GM18870 (cell line): ENCODE measurements around the gene ZNF880.
"Not testable (repeated sequence)": the region's sequence is repeated elsewhere in the genome, so short reads cannot be mapped to it uniquely, and the experiment has no call there.

ENCODE experiments used
- ATAC-seq: cut with Tn5 transposase; IDR thresholded peaks from one replicate; pipeline ENCODE4 v1.9.1; 2021; ENCODE audit warnings: moderate library complexity; ENCODE audit not compliant: unreplicated experiment

Gene ZNF880

DNA sequence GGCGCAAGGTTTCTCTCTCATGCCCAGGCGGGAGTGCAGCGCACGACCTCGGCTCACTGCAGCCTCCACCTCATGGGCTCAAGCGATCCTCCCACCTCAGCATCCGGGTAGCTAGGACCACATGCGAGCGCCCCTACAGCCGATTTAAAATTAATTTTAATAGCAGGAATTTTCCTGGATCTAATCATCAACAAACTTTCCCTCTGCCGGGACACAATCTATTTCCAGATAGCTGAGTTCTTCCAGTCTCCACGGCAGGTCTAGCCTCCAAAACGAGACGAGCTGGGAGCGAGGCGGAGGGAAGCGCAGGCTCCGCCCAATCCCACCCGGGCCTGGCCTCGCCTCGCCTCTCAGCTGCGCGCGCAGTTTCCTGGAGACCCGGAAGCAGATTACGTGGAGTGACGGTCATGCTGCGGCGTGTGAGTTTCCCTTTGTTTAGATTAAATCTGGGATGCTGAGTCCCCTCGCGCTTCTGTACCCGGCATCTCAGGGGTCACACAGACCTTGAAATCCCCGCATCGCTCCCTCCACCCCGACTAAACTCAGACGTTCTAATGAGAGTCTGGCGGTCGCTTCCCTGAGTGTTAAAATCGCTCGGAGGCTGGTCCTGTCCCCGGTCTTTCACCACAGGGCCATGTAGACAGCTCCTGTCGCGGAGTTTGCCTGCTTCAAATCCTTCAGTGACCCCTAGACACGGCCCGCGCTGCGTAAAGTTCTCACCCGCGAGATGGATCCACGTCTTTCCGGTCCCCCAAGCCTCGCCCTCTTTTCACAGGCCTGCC, at the start of gene ZNF880:
ZNF880 (plus strand) TSS at position 365 of the 782 bp plus-strand sequence; CDS start at position 408, 43 bp downstream.
- ATAC-seq = no peak

- ATAC-seq = no peak
Measured at GRCh38 chr19:52322429-52322828, 47.3 kb upstream of the ZNF880 start.

GRCh38 chr19:52331757-52332156, 38.0 kb upstream of the ZNF880 start:
- ATAC-seq = no peak

- no peak for ATAC-seq
Measured at GRCh38 chr19:52335768-52336116, 34.0 kb upstream of the ZNF880 start.

DNA sequence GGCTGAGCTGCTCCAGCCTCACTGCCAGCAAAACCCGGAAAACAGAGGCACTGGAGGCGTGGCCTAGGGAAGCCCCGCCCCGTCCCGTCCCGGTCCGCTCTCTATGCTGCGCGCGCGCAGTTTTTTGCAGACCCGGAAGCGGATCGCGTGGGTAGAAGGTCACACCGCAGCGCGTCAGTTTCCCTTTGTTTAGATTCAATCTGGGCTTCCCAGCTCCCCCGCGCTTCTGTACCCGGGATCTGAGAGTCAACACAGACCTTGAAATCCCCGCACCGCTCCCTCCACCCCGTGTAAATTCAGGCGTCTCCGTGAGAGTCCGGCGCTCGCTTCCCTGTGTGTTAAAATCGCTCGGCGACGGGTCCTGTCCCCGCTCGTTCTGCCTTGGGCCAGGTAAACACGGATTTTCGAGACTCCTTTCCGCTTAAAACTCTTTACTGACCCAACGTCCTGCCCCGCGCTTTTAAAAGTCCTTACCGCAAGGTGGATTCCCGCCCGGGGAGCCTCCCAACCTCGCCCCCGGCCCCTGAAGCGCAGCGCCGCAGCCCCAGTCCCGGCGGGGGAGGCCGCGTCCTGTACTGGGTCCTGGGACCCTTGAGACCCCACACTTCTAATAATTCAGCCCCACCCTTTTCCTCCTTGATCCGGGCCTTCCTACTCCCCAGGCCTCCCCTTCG, 33.5 kb upstream of the ZNF880 start, which contains the start of gene ZNF610:
ZNF610 (plus strand) TSS at position 127 of the 674 bp plus-strand sequence. CDS start 12,930 bp downstream, outside the sequence.
- ATAC-seq = no peak

GRCh38 chr19:52336791-52337381, 32.8 kb upstream of the ZNF880 start:
- ATAC-seq = no peak

- ATAC-seq = not testable (repeated sequence)
Measured at GRCh38 chr19:52339022-52339421, 30.7 kb upstream of the ZNF880 start.

DNA sequence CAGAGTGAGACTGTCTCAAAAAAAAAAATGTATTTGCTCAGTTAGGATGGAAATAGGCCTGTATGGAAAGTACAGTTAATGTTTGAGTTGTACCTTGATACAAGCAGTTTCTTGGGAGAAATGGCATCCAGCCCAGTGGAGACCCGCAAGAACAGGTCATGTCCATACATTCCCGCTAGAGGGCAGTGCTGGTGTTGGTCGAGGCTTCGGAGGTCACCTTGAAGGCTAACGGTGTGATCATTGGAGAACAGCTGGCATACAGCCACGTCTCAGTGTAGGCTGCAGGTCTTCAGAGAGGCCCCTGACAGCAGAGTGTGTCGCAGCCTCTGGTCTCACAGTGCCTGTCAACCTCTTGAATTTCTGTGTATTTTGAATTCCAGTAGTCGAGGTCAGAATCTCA, 26.2 kb upstream of the ZNF880 start:
- no peak for ATAC-seq

GRCh38 chr19:52345162-52345561, 24.6 kb upstream of the ZNF880 start:
- ATAC-seq = no peak

DNA sequence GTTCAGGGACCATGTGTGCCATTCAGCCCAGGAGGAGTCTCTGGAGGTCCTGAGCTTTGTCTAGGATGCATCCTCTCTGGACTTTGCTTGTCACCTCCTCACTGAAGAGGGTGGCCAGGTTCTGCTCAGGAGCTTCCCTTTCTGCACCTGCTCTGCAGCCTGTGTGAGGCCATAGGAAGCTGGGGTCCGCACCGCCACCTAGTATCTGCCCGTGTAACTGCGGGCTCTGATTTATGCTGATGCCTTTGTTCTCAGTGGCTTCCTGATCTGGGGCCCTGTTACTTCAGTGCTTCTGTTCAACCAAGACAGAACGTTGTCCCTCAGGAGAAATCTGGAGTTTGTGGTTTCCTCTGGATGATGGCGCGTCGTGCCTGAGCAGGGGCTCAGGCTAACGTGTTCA, 18.2 kb upstream of the ZNF880 start:
- no peak for ATAC-seq

DNA sequence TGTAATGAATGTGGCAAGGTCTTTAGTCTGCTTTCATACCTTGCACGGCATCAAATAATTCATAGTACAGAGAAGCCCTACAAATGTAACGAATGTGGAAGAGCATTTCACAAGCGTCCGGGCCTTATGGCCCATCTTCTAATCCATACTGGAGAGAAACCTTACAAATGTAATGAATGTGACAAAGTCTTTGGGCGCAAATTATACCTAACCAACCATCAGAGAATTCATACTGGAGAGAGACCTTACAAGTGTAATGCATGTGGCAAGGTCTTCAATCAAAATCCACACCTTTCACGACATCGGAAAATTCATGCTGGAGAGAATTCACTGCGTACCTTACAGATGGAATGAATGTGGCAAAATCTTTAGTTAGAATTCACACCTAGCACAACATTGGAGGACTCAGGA, 3.3 kb upstream of the ZNF880 start:
- ATAC-seq = no peak

GRCh38 chr19:52370341-52370710, 603 bp downstream of the ZNF880 start:
- no peak for ATAC-seq

- ATAC-seq = no peak
Measured at GRCh38 chr19:52391135-52391534, 21.4 kb downstream of the ZNF880 start.

- no peak for ATAC-seq
Measured at GRCh38 chr19:52397310-52398080, 27.8 kb downstream of the ZNF880 start, which contains the start of gene ZNF528. Gene ZNF528, plus strand, starts transcription at chr19:52397849. Its CDS starts 4,165 bp downstream, at chr19:52402014.

DNA sequence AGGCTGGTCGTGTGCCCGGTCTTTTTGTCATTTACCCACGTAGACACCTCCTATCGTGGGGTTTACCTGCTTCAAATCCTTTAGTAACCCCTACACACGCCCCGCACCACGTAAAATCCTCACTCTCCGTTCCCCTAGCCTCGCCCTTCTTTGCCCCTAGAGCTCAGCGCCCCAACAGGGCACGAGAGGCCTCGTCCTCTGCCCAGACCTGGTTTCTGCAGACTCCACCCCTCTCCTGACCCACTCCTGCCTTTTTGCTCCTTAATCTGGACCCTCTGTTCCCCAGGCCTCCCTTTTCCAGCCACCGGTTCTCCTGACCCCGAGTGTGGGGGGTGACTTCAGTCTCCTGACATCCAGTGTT, 28.3 kb downstream of the ZNF880 start:
- ATAC-seq = no peak

- no peak for ATAC-seq
Measured at GRCh38 chr19:52410276-52410675, 40.6 kb downstream of the ZNF880 start.

DNA sequence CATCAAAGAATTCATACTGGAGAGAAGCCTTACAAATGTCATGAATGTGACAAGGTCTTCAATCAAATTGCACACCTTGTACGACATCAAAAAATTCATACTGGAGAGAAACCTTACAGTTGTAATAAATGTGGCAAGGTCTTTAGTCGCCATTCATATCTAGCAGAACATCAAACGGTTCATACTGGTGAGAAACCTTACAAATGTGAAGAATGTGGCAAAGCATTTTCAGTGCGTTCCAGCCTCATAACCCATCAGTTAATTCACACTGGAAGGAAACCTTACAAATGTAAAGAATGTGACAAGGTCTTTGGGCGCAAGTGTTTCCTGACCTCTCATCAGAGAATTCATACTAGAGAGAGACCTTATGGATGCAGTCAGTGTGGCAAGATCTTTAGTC, 46.0 kb downstream of the ZNF880 start:
- ATAC-seq = no peak

- ATAC-seq = no peak
Measured at GRCh38 chr19:52428937-52429336, 59.2 kb downstream of the ZNF880 start, which contains the start of gene ZNF534. Gene ZNF534, plus strand, starts transcription at chr19:52429148. Its CDS starts 2,327 bp downstream, at chr19:52431475.
